ENCODE results near the gene LIMCH1. TPM values are rescaled to one million over a fixed set of nuclear protein-coding genes. Genes with fewer than 3 reads are reported as not detected.

The LIMCH1 gene
- total and polyA plus RNA-seq, 2 of the 8 experiments (the other 6 are each of a cell fraction or from before 2014, with no cell fraction given): 2.7 to 3.0 TPM

DNA sequence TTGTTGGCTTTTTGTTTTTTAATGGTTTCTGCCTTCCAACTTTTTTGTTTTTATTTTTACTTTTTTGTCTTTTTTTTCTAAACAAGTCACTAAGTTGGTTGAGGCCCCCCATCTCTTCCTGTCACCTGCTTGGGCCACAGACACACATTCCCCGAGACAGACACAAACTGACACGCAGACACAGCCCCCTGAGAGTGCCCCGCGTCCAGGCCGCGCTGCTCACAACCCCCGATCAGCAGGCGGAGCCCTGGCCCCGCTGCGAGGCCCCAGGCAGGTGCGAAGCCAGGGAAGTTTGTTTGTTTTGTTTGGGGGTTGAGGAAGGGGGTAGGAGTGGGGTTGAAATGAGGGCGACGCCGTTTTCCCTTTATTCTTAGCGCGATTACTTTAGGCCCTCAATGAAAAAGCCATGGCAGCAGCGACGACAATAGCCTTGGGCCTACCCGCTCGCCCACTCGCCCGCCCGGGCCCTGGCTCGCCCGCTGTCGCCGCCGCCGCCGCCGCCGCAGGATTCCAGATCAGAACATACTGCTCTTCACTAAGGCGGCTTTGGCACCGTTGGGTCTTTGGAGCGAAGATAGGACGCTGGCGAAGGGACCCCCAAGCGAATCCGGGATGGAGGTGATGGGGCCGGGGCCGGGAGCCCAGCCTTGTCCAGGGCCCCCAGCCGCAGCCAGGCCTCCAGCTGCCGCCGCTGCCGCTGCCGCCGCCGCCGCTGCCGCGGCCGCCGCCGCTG is 207.5 kb downstream of the LIMCH1 start:
- no peak overlapping the region for H2BK120ac ChIP-seq (replicated peaks; ENCODE audit: low read depth, low read length)
- FAIRE-seq (no peak), DNase-seq (ENCODE audit: low read depth in 1 of 2, low spot score in 2 of 2) (peak in 1 of 2 experiments; percentile 83)
- peaks cover 5 to 28% (median 19%) of the 10 kb centered on the region in 4 experiments for H3K4me1 ChIP-seq (replicated peaks in 1 of 4; ENCODE audit: control insufficient read depth in 3 of 4, insufficient read depth in 4 of 4, low read length in 3 of 4)
- peaks cover 0 to 13% of the 10 kb centered on the region in 2 experiments; a peak in 2 of 4 replicates for H3K9me3 ChIP-seq (ENCODE audit: insufficient read depth in 2 of 2, low read depth in 1 of 2, low read length in 1 of 2)
- H3K23ac ChIP-seq (ENCODE audit: insufficient read length): no peak overlapping the region
- H3K18ac ChIP-seq (ENCODE audit: extremely low read depth, low read length): no peak overlapping the region
- POLR2A ChIA-PET (ENCODE audit: partially characterized antibody): interaction anchor here (0.8 kb wide), 1 partner anchor 133 kb away, joined by 4 read pairs; no protein-coding TSS in a partner anchor
- no peak overlapping the region for H3K4ac ChIP-seq (replicated peaks; ENCODE audit: insufficient read length, low read depth, low read length)
- no peak overlapping the region for H2AK5ac ChIP-seq (ENCODE audit: low read depth, low read length)
- H2BK5ac ChIP-seq (ENCODE audit: low read depth, low read length): no peak overlapping the region
- no peak overlapping the region for H3K14ac ChIP-seq (ENCODE audit: insufficient read length)
- H3K36me3 ChIP-seq (ENCODE audit: control insufficient read depth in 2 of 4, insufficient read depth in 4 of 4, low read length in 3 of 4): peaks cover 0 to 15% (median 0%) of the 10 kb centered on the region in 4 experiments; a peak in 1 of 8 replicates
- peak overlapping the region in 1 of 4 experiments; percentile 45; a peak in 3 of 8 replicates for H3K4me3 ChIP-seq (ENCODE audit: extremely low read depth in 1 of 4, insufficient read depth in 2 of 4, low read depth in 3 of 4, low read length in 4 of 4)
- no peak overlapping the region for H3K27ac ChIP-seq (ENCODE audit: low read depth, low read length)
- peak overlapping the region; percentile 55 to 59 for H3K4me2 ChIP-seq (ENCODE audit: insufficient read depth in 1 of 2, low read depth in 2 of 2, low read length in 2 of 2)
- H3K9ac ChIP-seq (replicated peaks in 1 of 4; ENCODE audit: extremely low read depth in 1 of 4, low read depth in 3 of 4, low read length in 3 of 4): no peak overlapping the region
- H3K56ac ChIP-seq (replicated peaks; ENCODE audit: insufficient read length, low read depth, low read length): no peak overlapping the region
- WGBS, 2 experiments (ENCODE audit: extremely low coverage in 1 of 2, insufficient coverage in 1 of 2, insufficient read length in 1 of 2, insufficient replicate concordance in 2 of 2, low coverage in 1 of 2, low lambda C conversion rate in 2 of 2, missing lambda C conversion rate in 1 of 2): 2% methylated on average over 36 of the region's 54 CpGs; no CpG with 5 or more reads in 1 of the 2 experiments
- H2BK20ac ChIP-seq (ENCODE audit: low read length): no peak overlapping the region
- H3K79me1 ChIP-seq (ENCODE audit: low read depth, low read length): no peaks in the 10 kb centered on the region
- H4K8ac ChIP-seq (ENCODE audit: extremely low read depth, insufficient read depth, low read length): no peak overlapping the region; the same call in 1 of the 2 replicates
- H3K79me2 ChIP-seq (ENCODE audit: control insufficient read depth in 1 of 2, insufficient read depth in 2 of 2, low read length in 2 of 2): no peaks in the 10 kb centered on the region
- peaks cover 79 to 99% (median 93%) of the 10 kb centered on the region in 4 experiments for H3K27me3 ChIP-seq (replicated peaks in 1 of 4; ENCODE audit: control insufficient read depth in 3 of 4, extremely low read depth in 1 of 4, insufficient read depth in 3 of 4, low read length in 3 of 4)
- CTCF ChIA-PET (ENCODE audit: partially characterized antibody): no interaction called here
- no peak overlapping the region for H4K91ac ChIP-seq (replicated peaks; ENCODE audit: insufficient read length, low read length)
- no peak overlapping the region for H4K5ac ChIP-seq (ENCODE audit: insufficient read length, low read depth, low read length)
- peaks cover 7 to 18% of the 10 kb centered on the region in 2 experiments for H4K20me1 ChIP-seq (replicated peaks in 1 of 2; ENCODE audit: control insufficient read depth in 1 of 2, insufficient read depth in 2 of 2, low read length in 2 of 2)
- H2AFZ ChIP-seq (ENCODE audit: low read length): no peak overlapping the region
- no peak overlapping the region for H2BK12ac ChIP-seq (ENCODE audit: low read depth, low read length)
- H3K23me2 ChIP-seq (ENCODE audit: low read depth, low read length): no peaks in the 10 kb centered on the region; the same call in 1 of the 2 replicates
- no peak overlapping the region for H2BK15ac ChIP-seq (ENCODE audit: low read length)
- peak in 1 of 2 experiments; percentile 31; a peak in 1 of 4 replicates for TF ChIP-seq RAD21 (IDR thresholded peaks at IDR 0.05 in 1 of 2, conservative IDR thresholded peaks at IDR 0.05 in 1 of 2; ENCODE audit: low read depth in 2 of 2, low read length in 2 of 2)
- TF ChIP-seq E2F6 (IDR thresholded peaks at IDR 0.05): peak; percentile 93
- TF ChIP-seq KDM5A (IDR thresholded peaks at IDR 0.05; ENCODE audit: low read length): no peak
- TF ChIP-seq CBX5 (IDR thresholded peaks at IDR 0.05; ENCODE audit: low read depth, low read length): no peak
- no peak for TF ChIP-seq CEBPB (IDR thresholded peaks at IDR 0.05; ENCODE audit: low read depth, low read length)
- no peak for TF ChIP-seq RNF2 (IDR thresholded peaks at IDR 0.05; ENCODE audit: borderline replicate concordance, low read depth, low read length, missing control alignments, poor library complexity, severe bottlenecking)
- TF ChIP-seq SP4 (IDR thresholded peaks at IDR 0.05; ENCODE audit: low read length): no peak
- no peak for TF ChIP-seq SAP30 (IDR thresholded peaks at IDR 0.05; ENCODE audit: insufficient read depth, insufficient replicate concordance, low read length)
